Hematopoietic multipotent progenitor cell treated with erythropoietin and hydrocortisone succinate and interleukin-3 and kit ligand, for 4 days (in vitro differentiated cells): ENCODE results near the gene MOB3C.

Experiments used
- DNase-seq: peaks from one replicate; pipeline ENCODE4 v3.0.0-alpha.2; 2015

MOB3C gene

GRCh38 chr1:46603858-46604549, 12.6 kb downstream of the MOB3C start, which contains the start of gene MKNK1:
TSS of gene MKNK1 (minus strand) at chr1:46604268. CDS start at chr1:46583327, 20,941 bp downstream.
- DNase-seq = peak; percentile 98

GRCh38 chr1:46603481-46603857, 13.1 kb downstream of the MOB3C start:
- DNase-seq = no peak

DNA sequence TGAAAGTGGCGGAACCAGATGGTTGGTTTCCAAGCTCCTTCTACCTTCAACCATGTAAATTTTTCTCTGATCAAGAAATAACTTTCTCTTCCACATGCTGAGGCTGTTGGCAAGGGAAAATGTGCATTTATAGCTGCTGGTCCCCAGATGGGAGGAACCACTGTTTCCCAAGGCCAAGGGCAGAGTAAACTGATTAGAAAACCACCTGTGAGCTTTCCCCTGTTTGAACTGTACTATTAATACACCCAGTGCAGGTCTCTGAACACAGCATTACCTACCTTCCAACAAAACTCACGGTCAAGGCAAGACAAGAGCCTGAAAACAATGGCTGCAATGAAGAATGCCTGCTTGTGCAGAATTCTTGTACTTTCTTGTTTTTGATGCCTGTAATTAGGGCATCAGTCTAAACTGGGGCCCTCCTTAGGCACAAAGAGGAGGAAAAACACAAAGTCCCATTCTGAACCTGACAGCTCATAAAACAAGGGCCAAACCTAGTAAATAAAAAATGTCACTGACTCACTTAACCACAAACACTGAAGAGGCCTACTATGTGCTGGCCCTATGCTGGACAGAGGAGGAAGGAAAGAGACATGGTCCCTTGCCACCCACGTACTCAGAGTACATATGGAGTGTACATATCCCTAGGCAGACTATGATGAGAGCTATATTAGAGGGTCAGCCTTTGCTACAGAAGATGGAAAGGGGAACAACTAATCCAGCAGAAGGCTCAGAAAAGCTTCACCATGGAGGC, 15.2 kb downstream of the MOB3C start:
- DNase-seq = no peak

DNA sequence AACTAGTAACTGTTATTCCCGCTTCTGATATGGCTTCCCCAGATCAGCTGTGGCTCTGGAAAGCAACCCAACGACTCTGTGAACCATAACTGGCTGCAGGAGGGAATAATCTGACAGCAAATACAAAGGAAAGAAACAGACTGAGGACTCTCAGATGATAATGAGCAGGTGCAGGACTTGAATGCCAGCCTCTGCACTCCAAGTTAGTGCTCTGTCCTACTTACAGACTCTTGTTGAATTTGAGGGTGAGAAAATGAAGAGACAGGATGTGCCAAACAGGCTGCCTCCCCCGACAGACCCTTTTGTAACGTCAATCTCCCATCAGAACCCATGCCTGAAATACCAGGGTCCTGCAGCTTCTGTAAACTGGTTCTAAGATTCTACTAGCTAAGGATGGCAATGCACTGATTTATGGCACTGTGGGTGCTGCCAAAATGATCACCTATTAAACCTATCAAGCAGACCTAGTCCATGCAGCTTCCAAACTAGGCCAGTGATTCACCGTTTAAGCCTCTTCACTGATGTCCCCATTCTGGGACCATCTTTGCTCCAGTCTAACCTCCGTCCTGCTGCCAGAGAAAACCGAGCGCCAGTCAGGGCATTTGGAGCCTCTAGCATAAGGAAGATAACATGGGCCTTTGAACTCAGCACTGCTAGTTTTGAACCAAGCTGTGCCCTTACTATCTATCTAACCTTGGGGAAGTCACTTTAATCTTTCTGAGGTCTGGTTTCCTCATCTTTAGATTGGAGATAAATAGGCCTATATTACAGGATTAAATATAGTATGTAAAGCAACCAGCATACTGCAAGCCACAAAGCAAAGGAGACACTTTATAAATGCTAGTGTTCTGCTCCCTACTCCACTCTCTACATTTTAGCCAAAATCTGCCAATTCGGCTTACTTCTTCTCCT, 17.3 kb downstream of the MOB3C start:
- peak; percentile 63 for DNase-seq

GRCh38 chr1:46596846-46597245, 19.8 kb downstream of the MOB3C start:
- no peak for DNase-seq

DNA sequence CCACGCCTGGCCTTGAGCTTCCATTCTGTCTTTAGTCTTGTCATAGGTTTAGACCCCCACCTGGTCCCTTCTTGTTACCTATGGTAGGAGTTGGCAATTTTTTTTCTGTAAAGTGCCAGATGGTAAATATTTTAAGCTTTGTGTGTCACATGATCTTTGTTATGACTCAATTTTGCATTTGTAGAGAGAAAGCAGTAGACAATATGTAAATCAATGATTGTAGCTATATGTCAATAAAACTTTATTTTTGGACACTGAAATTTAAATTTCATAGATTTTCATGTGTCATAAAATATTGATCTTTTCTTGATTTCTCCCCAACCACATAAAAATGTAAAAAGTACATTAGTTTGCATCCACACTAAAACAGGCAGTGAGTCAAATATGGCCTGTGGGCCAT, 20.6 kb downstream of the MOB3C start:
- DNase-seq = no peak

DNA sequence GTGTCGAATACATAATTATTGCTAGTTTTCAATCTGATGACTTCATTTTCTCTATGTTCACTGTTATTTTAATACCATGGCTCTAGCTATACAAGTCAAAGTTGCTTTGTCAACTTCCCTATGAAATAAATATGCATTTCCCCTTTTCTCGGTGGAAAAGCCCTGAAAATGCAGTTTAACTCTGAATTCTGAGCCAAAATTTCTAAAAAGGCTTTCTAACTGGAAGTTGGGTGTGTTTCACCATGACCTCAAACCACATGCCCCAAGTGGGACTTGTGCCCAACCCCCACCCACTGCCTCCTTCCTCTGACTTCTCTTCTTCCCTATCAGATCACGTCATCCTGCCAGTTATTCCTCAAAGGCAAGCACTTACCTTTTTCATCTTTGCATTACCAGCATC, 21.5 kb downstream of the MOB3C start:
- peak; percentile 86 for DNase-seq

DNA sequence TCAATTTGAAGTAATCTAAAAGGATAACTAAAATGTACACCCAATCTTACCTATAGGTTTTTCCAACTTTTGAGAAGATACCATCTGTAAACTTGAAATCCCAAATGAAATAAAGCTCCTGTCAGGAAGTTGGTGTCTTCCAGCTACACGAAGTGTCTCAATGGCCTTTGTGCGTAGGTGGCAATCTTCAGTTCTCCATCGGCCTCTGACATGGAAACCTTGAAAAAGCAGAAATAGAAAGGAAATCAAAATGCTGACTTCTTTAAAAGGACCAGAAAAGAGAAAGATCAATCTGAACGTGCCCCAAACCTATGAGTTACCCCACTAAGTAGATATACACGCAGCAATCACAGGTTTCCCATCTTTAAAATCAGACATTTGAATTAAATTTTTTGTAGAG, 22.5 kb downstream of the MOB3C start:
- DNase-seq = no peak

DNA sequence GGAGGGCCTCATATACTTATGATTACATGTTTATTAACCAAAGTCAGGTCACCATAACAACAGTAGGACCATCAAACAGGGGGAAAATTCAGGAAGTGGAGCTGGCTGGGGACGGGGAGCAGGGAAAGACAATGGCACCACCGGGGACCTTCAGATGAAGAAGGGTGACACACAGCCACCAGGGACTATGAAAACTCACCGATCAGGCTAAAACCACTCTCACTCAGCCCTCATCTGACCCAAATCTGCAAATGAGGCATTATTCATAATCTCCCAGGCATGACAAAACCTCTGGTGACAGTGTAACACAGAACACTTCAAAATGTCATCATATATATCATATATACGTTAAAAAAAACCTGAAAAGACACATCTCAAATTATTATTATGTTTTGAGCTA, 23.8 kb downstream of the MOB3C start:
- DNase-seq = no peak

DNA sequence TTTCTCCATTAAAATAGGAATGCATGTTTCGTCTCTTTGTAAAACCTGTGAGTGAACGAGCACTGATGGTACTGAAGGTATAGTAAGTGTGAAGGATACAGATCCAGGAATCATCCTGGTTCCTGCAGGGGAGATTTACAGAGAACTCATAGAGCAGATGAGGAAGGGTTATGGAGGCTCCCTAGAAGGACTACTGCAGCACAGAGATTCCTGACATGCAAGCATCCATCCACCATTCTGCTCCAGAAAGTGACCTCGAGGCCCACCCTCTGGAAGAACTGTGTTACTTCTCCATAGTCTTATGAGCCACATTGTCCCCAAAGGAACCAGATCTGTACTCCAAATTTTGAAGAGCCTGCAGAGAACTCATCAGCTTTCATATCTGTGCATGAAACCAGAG, 27.1 kb downstream of the MOB3C start:
- no peak for DNase-seq

DNA sequence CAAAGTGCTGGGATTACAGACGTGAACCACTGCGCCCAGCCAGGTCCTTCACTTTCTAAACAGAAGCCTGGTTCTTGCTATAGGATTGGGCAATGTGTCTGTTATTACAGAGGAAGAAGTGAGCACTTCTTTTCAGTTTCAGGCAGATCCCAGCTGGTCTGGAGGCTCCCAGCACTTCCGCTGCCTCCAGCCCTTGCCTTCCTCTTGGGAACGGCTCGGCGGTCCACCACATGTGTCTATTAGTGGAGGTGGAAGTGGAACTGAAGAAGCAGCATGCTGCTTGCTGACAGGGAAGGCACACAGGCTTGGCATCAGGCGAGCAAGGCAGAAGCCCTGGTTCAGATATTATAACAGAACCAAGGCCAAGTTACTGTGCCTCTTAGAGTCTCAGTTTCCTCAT, 29.5 kb downstream of the MOB3C start:
- no peak for DNase-seq

DNA sequence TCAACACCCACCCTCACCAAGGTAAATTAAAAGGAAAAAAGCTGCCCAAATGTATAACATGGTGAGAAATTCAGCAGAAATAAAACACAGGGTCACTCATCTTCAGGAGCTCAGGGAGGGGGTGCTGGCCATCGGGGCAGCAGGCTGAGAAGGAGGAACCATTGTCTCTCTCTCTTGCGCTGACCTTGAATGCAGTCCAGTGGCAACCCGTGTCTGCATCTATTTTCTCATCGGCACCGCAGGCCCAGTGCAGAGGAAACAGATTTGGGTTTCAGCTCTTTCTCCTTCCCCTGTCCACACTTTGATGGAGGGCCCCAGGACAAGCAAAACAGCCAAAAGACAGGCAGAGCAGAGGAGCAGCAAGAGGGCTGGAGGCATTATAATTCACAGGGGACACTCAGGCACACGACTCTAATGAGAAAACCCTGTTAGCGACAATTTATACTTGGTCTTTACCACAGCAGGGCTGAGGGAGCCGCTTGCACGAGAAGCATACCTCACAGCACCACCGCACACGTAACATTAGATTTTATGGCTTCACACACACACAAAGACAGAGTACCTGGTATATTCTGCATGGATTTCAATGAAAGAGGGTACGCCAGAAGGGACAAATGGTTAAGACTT, 31.2 kb downstream of the MOB3C start:
- DNase-seq = no peak

DNA sequence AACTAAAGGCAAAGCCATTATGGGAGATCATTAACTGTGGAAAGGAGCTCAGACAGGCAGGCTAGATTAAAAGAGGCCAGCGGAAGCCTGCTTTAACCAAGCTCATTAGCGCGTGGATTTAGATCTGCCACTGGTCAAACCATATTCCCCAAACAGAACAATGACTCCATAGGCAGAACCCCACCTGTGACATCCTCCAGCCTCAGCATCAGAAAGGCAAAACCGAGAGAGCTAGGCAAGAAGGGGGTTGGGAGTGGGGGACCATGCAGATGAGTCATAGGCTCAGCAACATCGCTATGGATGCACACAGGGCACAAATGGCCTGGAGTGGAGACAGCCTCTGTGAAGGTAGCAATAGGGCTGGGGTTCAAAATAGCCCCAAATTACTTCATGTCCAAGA, 33.1 kb downstream of the MOB3C start:
- no peak for DNase-seq

DNA sequence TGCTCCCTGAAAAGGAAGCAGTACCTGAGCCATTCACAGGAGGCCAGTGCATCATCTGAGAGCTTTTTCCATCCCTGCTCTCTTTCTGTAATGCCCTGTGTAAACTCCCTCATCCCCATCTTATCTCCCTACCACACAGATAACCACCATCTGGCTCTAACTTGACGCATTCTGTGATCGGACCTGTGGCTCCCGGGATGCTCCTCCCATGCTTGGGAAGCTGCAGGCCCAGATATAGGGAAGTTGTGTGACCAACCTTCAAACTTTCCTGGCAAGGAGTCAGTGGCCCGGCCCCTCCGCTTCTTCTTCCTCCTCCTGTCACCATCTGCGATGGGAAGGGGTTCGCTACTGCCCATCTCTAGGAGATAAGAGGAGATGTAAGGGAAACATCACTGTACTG, 33.6 kb downstream of the MOB3C start:
- peak; percentile 30 for DNase-seq

GRCh38 chr1:46581681-46582455, 34.7 kb downstream of the MOB3C start:
- peak; percentile 89 for DNase-seq

GRCh38 chr1:46580140-46580903, 36.3 kb downstream of the MOB3C start:
- DNase-seq = peak; percentile 76

GRCh38 chr1:46577671-46578070, 38.9 kb downstream of the MOB3C start:
- no peak for DNase-seq

- no peak for DNase-seq
Observed at GRCh38 chr1:46576596-46576995, 40.0 kb downstream of the MOB3C start.

DNA sequence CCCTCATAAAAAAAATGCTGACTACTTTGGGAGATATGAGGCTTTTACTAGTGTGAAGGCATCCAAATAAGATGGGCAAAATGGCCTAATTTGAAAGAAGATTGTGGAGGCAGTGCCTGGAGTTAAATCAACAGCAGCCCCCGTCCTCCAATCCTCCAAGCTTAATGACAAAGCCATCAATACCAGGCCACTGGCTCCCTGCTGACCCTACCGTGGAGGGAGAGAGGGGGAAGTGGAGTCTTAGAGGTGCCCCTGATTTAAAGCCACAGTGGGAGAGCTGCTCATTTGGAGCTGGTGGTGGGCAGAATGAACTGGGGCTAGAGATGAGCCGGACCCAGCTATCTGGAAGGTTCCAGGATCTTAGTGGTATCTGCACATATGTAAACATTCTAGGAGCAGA, 40.8 kb downstream of the MOB3C start:
- DNase-seq = no peak

DNA sequence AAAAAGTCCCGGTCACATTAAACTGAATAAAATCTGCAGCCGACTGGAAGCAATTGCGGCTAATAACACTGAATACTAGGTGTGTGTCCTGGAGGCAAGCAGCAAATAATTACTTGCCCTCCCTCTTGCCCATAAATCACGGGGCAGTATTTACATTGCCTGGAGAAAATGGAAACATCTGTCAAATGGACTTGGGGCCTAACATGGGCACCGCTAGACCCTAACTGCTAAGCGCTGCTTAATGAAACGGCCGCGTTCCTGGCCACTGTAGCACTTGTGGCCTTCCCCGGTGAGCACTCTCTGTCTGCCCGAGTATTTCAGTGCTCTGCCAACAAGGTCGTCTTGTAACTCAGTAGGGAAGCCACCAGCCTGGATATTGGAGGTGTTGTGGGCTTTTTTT, 41.3 kb downstream of the MOB3C start:
- DNase-seq = no peak

- no peak for DNase-seq
Observed at GRCh38 chr1:46571691-46572225, 44.9 kb downstream of the MOB3C start.
